Tibial nerve (tissue), 4 donors: ENCODE data around the gene TRMT2A. TPM values are rescaled to one million over a fixed set of nuclear protein-coding genes. Genes with fewer than 3 reads are reported as not detected.

Experiments
- DNase-seq, 2 donors: peaks; one replicate each; pipeline ENCODE4 v3.0.0-alpha.2; 2019; ENCODE audit warnings: low spot score in 2 of 2
- H3K27ac ChIP-seq, 4 donors: fragments of 200-600 bp; sonication (generic) in 3 of 4; one replicate each; pipeline ENCODE4 v1.5.1; 2017 to 2019; ENCODE audit warnings: mild to moderate bottlenecking in 1 of 4
- H3K27me3 ChIP-seq, 2 donors: fragments of 200-600 bp; sonication (generic) in 1 of 2; one replicate each; pipeline versions ENCODE4 v1.5.1 to v1.6.0; 2017 to 2019
- H3K36me3 ChIP-seq, 3 donors: fragments of 200-600 bp; sonication (generic); one replicate each; pipeline ENCODE4 v1.5.1; 2018 to 2019
- H3K4me1 ChIP-seq, 4 donors: fragments of 200-600 bp; sonication (generic) in 3 of 4; one replicate each; pipeline ENCODE4 v1.5.1; 2017 to 2019
- H3K4me3 ChIP-seq, 4 donors: fragments of 200-600 bp; sonication (generic) in 3 of 4; one replicate each; pipeline ENCODE4 v1.5.1; 2017 to 2019; ENCODE audit warnings: mild to moderate bottlenecking in 1 of 4, moderate library complexity in 1 of 4
- H3K9me3 ChIP-seq, 4 donors: fragments of 200-600 bp; sonication (generic) in 3 of 4; one replicate each; pipeline ENCODE4 v1.5.1; 2017 to 2019
- EP300 ChIP-seq, 2 donors: sonication (generic); formaldehyde crosslinking; IDR thresholded peaks; one replicate each; pipeline ENCODE4 v1.6.1; 2017; ENCODE audit warnings: antibody characterized with exemption in 2 of 2, mild to moderate bottlenecking in 1 of 2
- POLR2A ChIP-seq, 2 donors: fragments of 450-650 bp; IDR thresholded peaks; one replicate each; pipeline ENCODE4 v1.6.1; 2017; ENCODE audit warnings: antibody characterized with exemption in 2 of 2, mild to moderate bottlenecking in 2 of 2, moderate library complexity in 2 of 2
- WGBS, 2 donors: methylation state at CpG; one replicate each; pipeline ENCODE4 v1.1.5; 2018; 5-methylcytosine and 5-hydroxymethylcytosine counted together
- total RNA-seq, 4 donors: library from RNA; depleted of rRNA; stranded (reverse); fragments of >200 nt; gene quantifications; one replicate each; pipeline ENCODE4 v1.1.0, GENCODE V29; 2016
- TF ChIP-seq, protein P1 (sequence below), 5 experiments: fragments of 200-600 bp in 3 of 5; fragments of 450-650 bp in 2 of 5; sonication (generic) in 3 of 5; IDR thresholded peaks; one replicate each; pipeline ENCODE4 v1.5.1; 2016 to 2019; ENCODE audit warnings: antibody characterized with exemption in 5 of 5, mild to moderate bottlenecking in 3 of 5, moderate library complexity in 2 of 5

Gene TRMT2A
- total RNA-seq, 4 donors from 2014 or later = 39.0 to 139 (median 55.9) TPM

DNA sequence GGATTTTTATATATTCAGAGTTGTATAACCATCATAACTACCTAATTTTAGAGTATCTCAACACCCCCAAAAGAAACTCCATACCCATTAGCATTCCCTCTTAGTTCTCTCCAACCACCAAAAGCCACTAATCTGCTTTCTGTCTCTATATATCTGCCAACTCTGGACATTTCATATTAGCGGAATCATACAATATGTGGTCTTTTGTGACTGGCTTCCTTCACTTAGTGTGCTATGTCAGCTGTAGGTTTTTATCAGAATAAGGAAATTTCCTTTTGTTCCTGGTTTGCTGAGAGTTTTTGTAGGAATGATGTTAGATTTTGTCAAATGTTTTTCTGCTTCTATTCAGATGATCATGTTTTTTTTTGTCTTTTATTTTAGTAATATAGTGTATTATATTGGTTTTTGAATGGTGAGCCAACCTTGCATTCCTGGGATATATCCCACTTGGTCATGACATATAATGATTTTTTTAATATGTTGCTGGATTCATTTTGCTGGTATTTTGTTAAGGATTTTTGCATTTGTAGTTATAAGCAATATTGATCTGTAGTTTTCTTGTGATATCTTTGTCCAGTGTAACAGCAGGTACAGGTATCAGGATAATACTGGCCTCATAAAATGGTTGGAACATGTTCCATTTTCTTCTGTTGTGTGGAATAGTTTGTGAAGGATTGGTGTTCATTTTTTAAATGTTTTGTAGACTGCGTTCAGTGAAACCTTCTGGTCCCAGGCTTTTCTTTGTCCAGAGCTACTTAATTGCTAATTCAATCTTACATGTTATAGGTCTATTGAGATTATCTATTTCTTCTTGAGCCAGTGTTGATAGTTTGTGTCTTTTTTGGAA is 20.2 kb downstream of the TRMT2A start:
- H3K4me1 ChIP-seq = no peaks in the 10 kb centered on the region
- H3K27me3 ChIP-seq = no peaks in the 10 kb centered on the region
- 95 to 96% methylated on average over 2 of the region's 2 CpGs for WGBS, 2 donors
- peaks cover 4 to 100% (median 8%) of the 10 kb centered on the region in 3 donors for H3K36me3 ChIP-seq
- no peak overlapping the region for H3K4me3 ChIP-seq
- no peak for DNase-seq
- H3K9me3 ChIP-seq = peaks cover 0 to 12% (median 0%) of the 10 kb centered on the region in 4 donors
- H3K27ac ChIP-seq = no peak overlapping the region
- TF ChIP-seq, protein P1, sequence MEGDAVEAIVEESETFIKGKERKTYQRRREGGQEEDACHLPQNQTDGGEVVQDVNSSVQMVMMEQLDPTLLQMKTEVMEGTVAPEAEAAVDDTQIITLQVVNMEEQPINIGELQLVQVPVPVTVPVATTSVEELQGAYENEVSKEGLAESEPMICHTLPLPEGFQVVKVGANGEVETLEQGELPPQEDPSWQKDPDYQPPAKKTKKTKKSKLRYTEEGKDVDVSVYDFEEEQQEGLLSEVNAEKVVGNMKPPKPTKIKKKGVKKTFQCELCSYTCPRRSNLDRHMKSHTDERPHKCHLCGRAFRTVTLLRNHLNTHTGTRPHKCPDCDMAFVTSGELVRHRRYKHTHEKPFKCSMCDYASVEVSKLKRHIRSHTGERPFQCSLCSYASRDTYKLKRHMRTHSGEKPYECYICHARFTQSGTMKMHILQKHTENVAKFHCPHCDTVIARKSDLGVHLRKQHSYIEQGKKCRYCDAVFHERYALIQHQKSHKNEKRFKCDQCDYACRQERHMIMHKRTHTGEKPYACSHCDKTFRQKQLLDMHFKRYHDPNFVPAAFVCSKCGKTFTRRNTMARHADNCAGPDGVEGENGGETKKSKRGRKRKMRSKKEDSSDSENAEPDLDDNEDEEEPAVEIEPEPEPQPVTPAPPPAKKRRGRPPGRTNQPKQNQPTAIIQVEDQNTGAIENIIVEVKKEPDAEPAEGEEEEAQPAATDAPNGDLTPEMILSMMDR (IDR thresholded peaks at IDR 0.05) = no peak
- TF ChIP-seq POLR2A (IDR thresholded peaks at IDR 0.05) = no peak
- TF ChIP-seq EP300 (IDR thresholded peaks at IDR 0.05) = no peak

DNA sequence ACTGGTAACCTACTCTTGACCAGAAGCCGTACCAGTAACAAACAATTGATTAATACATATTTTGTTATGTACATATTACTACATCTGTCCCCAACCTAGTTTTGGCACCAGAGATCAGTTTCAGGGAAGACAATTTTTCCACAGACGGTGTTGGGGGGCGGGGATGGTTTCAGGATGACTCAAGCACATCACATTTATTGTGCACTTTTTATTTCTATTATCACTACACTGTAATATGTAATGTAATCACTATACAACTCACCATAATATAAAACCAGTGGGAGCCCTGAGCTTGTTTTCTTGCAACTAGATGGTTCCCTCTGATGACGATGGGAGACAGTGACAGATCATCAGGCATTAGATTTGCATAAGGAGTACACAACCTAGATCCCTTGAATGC is 21.5 kb downstream of the TRMT2A start:
- Histone ChIP-seq H3K27me3 (no peaks in the 10 kb centered on the region), H3K9me3 (peaks cover 0 to 12% (median 0%) of the 10 kb centered on the region in 4 donors), H3K4me1 (no peaks in the 10 kb centered on the region), H3K27ac (no peak overlapping the region), H3K36me3 (peaks cover 4 to 100% (median 12%) of the 10 kb centered on the region in 3 donors), H3K4me3 (no peak overlapping the region)
- TF ChIP-seq EP300 (IDR thresholded peaks at IDR 0.05) = no peak
- TF ChIP-seq, protein P1 (IDR thresholded peaks at IDR 0.05) = no peak
- no peak for TF ChIP-seq POLR2A (IDR thresholded peaks at IDR 0.05)
- no peak for DNase-seq
- 95 to 96% methylated on average over 4 of the region's 4 CpGs for WGBS, 2 donors

DNA sequence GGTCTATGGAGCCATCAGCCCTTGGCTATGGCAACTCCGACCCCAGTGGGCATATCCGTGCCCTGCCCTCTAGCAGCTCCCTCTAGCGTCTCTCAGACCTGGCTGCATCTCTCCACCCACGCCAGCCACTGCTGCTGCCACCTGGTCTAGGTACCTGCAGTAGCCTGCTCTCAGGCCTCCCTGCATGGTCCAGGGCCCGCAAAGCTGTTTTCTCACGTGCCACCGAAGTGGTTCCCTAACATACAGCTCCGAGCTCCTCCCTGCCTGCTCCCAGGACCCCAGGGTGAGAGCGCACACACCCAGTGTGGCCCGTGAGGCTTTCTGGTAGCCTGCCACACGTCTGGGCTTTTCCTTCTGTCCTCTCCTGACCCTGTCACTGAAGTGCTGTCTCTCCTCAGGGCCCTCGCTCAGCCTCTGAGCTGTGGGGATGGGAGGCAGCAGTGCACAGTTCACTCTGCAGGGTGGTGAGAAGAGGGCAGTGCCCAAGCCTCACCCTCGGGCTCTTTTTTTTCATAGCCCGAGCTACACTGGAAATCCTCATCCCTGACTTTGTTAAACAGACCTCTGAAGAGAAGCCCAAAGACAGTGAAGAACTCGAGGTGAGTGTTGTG is 22.7 kb downstream of the TRMT2A start:
- WGBS, 2 donors = 94% methylated on average over 11 to 15 of the region's 15 CpGs
- Histone ChIP-seq H3K27ac (no peak overlapping the region), H3K27me3 (no peaks in the 10 kb centered on the region), H3K9me3 (peaks cover 0 to 12% (median 0%) of the 10 kb centered on the region in 4 donors), H3K4me3 (no peak overlapping the region), H3K4me1 (no peaks in the 10 kb centered on the region), H3K36me3 (peaks cover 4 to 100% (median 22%) of the 10 kb centered on the region in 3 donors)
- DNase-seq = no peak
- no peak for TF ChIP-seq POLR2A (IDR thresholded peaks at IDR 0.05)
- TF ChIP-seq, protein P1 (IDR thresholded peaks at IDR 0.05) = no peak
- TF ChIP-seq EP300 (IDR thresholded peaks at IDR 0.05) = no peak

DNA sequence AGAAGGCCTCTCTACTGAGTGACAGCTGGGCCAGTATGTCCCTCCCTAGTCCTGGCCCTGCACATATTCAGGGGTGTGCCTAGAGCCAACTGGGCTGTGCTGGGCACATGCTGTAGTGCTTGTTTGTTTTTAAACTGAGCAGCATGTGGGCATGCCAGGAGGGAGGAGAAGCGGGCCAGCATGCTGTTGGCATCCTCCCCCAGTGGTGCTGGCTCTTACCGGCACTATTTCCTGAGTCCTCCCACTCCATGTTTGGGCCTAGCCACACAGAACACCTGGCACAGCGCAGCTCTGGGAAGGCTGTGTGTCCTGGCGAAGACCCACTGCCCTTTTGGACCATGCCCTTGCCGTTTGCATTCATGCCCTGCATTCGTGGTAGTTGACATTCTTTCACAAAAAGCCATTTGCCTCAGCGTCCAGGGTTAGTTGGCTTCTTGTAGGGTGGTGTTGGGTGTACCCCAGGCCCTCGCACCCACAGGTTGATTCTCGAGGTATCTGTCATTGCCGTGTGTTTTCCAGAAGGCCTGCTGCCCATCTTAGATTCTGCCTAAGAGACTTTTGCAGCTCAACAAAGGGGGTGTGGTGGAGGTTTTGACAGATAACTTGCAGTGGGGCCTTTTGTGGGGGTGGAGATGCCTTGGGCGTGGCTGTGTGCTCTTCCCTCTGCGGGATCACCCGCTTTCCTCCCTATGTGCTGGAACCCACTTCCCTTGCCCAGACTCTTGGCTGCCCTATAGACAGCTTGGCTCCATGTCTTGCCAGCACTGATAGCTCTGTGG is 23.4 kb downstream of the TRMT2A start:
- Histone ChIP-seq H3K27me3 (no peaks in the 10 kb centered on the region), H3K36me3 (peaks cover 4 to 100% (median 22%) of the 10 kb centered on the region in 3 donors), H3K9me3 (peaks cover 0 to 12% (median 0%) of the 10 kb centered on the region in 4 donors), H3K4me1 (no peaks in the 10 kb centered on the region), H3K27ac (no peak overlapping the region), H3K4me3 (no peak overlapping the region)
- DNase-seq = no peak
- TF ChIP-seq, protein P1 (IDR thresholded peaks at IDR 0.05) = no peak
- TF ChIP-seq EP300 (IDR thresholded peaks at IDR 0.05) = no peak
- no peak for TF ChIP-seq POLR2A (IDR thresholded peaks at IDR 0.05)
- 95 to 97% methylated on average over 12 to 13 of the region's 13 CpGs for WGBS, 2 donors
